Glutamatergic neuron (in vitro differentiated cells): ENCODE results near the gene CTU2. TPM values are rescaled to one million over a fixed set of nuclear protein-coding genes. Genes with fewer than 3 reads are reported as not detected.

ENCODE experiments used
- DNase-seq: peaks from one replicate; pipeline ENCODE4 v3.0.0; 2022
- H3K27ac Mint-ChIP-seq: one replicate; pipeline ENCODE4 v1.8.0; 2020; ENCODE audit warnings: mild to moderate bottlenecking, mixed read lengths, inconsistent platforms; ENCODE audit not compliant: unreplicated experiment
- H3K27me3 Mint-ChIP-seq: one replicate; pipeline ENCODE4 v1.8.0; 2020; ENCODE audit warnings: mild to moderate bottlenecking, moderate library complexity, mixed read lengths, inconsistent platforms; ENCODE audit not compliant: unreplicated experiment
- H3K36me3 Mint-ChIP-seq: one replicate; pipeline ENCODE4 v1.8.0; 2020; ENCODE audit warnings: mild to moderate bottlenecking, mixed read lengths, inconsistent platforms; ENCODE audit not compliant: unreplicated experiment
- H3K4me1 Mint-ChIP-seq: one replicate; pipeline ENCODE4 v1.8.0; 2020; ENCODE audit warnings: mild to moderate bottlenecking, low read depth, mixed read lengths, inconsistent platforms; ENCODE audit not compliant: unreplicated experiment
- H3K4me3 Mint-ChIP-seq: one replicate; pipeline ENCODE4 v1.8.0; 2020; ENCODE audit warnings: mild to moderate bottlenecking, mixed read lengths, inconsistent platforms; ENCODE audit not compliant: unreplicated experiment
- H3K9me3 Mint-ChIP-seq: one replicate; pipeline ENCODE4 v1.8.0; 2020; ENCODE audit warnings: mild to moderate bottlenecking, moderate library complexity, mixed read lengths, inconsistent platforms; ENCODE audit not compliant: unreplicated experiment
- total RNA-seq: library from RNA; stranded (reverse); fragmentation: NEBNext Ultra II Directional; extraction: Animal tissue kit (Norgen Biotek cat#: 25700); gene quantifications from one replicate; pipeline ENCODE4 v1.2.1, GENCODE V29; 2021; ENCODE audit not compliant: unreplicated experiment
- TF ChIP-seq, protein P1 (sequence below): fragments of 200-600 bp; sonication (generic); IDR thresholded peaks from one replicate; pipeline ENCODE4 v1.5.0; 2021; ENCODE audit not compliant: partially characterized antibody, unreplicated experiment

CTU2 gene
- total RNA-seq, 1 donor from 2014 or later = 32.4 TPM

DNA sequence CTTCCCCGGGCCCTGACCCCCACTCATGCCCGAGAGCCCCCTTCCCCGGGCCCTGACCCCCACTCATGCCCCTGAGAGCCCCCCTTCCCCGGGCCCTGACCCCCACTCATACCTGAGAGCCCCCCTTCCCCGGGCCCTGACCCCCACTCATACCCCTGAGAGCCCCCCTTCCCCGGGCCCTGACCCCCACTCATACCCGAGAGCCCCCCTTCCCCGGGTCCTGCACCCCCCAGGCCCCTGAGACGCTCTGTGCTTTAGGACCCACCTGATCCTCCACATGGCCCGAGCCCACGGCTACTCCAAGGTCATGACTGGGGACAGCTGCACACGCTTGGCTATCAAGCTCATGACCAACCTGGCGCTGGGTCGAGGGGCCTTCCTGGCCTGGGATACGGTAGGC, 6.8 kb downstream of the CTU2 start:
- DNase-seq = no peak
- no peaks in the 10 kb centered on the region for H3K4me1 Mint-ChIP-seq
- H3K36me3 Mint-ChIP-seq = peaks cover 4% of the 10 kb centered on the region
- H3K9me3 Mint-ChIP-seq = no peaks in the 10 kb centered on the region
- no peaks in the 10 kb centered on the region for H3K27me3 Mint-ChIP-seq
- H3K27ac Mint-ChIP-seq = no peak overlapping the region
- TF ChIP-seq, protein P1, sequence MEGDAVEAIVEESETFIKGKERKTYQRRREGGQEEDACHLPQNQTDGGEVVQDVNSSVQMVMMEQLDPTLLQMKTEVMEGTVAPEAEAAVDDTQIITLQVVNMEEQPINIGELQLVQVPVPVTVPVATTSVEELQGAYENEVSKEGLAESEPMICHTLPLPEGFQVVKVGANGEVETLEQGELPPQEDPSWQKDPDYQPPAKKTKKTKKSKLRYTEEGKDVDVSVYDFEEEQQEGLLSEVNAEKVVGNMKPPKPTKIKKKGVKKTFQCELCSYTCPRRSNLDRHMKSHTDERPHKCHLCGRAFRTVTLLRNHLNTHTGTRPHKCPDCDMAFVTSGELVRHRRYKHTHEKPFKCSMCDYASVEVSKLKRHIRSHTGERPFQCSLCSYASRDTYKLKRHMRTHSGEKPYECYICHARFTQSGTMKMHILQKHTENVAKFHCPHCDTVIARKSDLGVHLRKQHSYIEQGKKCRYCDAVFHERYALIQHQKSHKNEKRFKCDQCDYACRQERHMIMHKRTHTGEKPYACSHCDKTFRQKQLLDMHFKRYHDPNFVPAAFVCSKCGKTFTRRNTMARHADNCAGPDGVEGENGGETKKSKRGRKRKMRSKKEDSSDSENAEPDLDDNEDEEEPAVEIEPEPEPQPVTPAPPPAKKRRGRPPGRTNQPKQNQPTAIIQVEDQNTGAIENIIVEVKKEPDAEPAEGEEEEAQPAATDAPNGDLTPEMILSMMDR = no peak
- no peak overlapping the region for H3K4me3 Mint-ChIP-seq

DNA sequence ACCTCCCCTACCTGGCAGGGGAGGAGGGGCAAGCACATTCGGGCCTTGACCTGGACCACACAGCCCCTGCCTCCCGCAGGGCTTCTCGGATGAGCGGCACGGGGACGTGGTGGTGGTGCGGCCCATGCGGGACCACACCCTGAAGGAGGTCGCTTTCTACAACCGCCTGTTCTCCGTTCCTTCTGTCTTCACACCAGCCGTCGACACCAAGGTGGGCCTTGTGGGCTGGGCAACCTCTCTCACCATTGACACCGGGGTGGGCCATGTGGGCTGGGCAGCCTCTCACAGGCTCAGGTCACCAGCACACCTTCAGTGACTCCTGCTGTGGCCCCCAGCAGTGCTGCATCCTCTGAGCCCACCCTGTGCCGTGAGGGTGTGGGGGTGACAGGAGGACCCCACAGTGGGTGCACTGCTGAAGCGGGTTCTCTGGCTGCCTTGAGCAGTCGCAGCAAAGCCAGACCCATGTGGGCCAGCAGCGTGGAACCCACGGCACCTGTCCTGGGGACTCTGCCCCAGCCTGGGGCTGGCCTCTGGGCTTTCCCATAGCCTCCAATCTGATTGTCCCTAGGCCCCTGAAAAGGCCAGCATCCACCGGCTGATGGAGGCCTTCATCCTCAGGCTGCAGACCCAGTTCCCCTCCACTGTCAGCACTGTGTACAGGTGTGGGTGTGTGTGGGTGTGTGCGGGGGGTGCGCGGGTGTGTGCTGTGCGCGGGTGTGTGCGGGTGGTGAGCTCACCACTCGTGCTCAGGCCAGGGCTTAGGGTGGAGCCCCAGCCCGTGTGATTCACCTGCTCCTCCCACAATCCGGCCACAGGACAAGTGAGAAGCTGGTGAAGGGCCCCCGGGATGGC, 7.5 kb downstream of the CTU2 start:
- peaks cover 4% of the 10 kb centered on the region for H3K36me3 Mint-ChIP-seq
- TF ChIP-seq, protein P1 = no peak
- no peaks in the 10 kb centered on the region for H3K9me3 Mint-ChIP-seq
- H3K4me1 Mint-ChIP-seq = no peaks in the 10 kb centered on the region
- DNase-seq = no peak
- no peaks in the 10 kb centered on the region for H3K27me3 Mint-ChIP-seq
- no peak overlapping the region for H3K27ac Mint-ChIP-seq
- no peak overlapping the region for H3K4me3 Mint-ChIP-seq

DNA sequence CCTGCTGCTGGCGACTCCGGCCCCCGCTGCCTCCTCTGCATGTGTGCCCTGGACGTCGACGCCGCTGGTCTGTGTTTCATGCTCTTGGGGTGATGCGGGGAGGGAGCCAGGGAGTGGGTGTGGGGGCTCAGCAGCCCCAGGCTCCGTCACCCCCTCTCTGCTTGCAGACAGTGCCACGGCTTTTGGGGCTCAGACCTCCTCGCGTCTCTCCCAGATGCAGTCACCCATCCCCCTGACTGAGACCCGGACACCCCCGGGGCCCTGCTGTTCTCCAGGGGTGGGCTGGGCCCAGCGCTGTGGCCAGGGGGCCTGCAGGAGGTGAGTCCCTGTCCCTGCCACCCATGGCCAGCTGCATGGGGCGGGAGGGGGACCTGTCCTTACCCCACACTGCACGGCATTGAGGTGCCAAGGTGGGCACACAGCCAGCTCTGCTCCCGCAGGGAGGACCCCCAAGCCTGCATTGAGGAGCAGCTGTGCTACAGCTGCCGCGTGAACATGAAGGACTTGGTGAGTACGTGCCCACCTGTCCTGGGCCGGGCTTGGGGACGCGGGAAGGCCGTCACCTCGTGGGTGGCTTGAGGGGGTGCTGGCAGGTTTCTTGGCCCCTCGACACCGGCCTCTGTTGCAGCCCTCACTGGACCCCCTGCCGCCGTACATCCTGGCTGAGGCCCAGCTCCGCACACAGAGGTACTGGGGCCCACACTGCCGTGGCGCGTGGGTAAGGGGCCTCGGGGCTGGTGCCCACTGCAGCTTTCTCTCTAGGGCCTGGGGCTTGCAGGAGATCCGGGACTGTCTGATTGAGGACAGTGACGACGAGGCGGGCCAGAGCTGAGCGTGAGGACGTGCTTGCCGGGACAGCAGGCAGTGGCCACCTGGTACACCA, 8.4 kb downstream of the CTU2 start:
- H3K36me3 Mint-ChIP-seq = peaks cover 4% of the 10 kb centered on the region
- H3K27ac Mint-ChIP-seq = no peak overlapping the region
- H3K4me3 Mint-ChIP-seq = no peak overlapping the region
- no peak for DNase-seq
- H3K9me3 Mint-ChIP-seq = no peaks in the 10 kb centered on the region
- TF ChIP-seq, protein P1 = no peak
- H3K27me3 Mint-ChIP-seq = no peaks in the 10 kb centered on the region
- no peaks in the 10 kb centered on the region for H3K4me1 Mint-ChIP-seq

DNA sequence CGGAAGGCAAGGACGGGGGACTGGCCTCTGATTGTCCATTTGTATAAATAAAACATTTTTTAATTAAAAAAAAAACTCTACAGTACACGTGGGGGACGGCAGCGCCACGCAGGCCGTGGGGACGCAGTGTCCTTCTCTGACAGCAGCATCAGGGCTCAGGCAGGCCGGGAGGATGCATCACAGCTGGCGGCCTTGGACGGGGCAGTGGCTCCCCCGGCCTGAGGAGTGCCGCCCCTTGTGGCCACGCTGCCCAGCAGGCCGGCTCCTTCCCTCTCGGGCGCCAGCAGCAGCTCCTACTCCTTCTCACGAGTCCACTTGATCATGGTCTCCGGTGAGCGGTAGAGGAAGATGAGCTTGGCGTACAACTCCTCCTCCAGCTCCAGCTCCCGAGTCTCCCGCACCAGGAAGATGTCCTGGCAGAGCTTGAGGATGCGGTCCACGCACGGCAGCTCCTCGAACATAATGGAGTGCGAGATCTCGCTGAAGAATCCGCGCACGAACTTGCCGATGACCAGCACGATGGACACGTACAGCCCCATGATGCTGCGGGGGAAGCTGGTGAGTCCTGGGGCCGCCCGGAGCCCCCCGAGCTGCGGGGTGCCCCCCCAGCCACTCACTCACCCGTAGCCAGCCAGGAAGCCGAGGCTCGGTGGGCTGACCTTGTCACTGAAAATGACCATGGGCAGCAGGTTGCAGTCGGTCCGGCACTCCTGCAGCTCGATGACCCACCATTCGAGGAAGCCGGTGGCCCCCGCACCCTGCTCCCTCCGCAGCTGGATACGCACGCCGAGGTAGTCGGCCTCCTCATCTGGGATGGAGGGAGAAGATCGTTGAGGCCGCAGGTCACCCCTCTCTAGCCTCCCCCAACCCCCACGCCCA, 9.2 kb downstream of the CTU2 start:
- no peaks in the 10 kb centered on the region for H3K4me1 Mint-ChIP-seq
- TF ChIP-seq, protein P1 = no peak

More for the DNA sequence above, 9.2 kb downstream of the CTU2 start:
- DNase-seq = no peak
- Mint-ChIP-seq H3K27ac (no peak overlapping the region), H3K4me3 (no peak overlapping the region), H3K27me3 (no peaks in the 10 kb centered on the region), H3K9me3 (no peaks in the 10 kb centered on the region), H3K36me3 (peaks cover 4% of the 10 kb centered on the region)
